Activated T-helper 1 cell treated with anti-CD3 and anti-CD28 coated beads, Interleukin-12 subunit alpha, Interleukin-12 subunit beta, Interleukin-2, Interleukin-4 antibody, amounts not matched to agents 30 ng/mL and 10 ng/mL and 1 ng/mL, durations not matched to agents 14 hours and 24 hours and 36 hours (primary cell): ENCODE results near the gene MILR1. TPM values are rescaled to one million over a fixed set of nuclear protein-coding genes. Genes with fewer than 3 reads are reported as not detected.

Source experiments
- DNase-seq: peaks from one replicate; pipeline ENCODE4 v3.0.0; 2021; ENCODE audit warnings: low spot score
- H3K27ac Mint-ChIP-seq: one replicate; pipeline ENCODE4 v1.8.0; 2021; ENCODE audit warnings: mild to moderate bottlenecking, mixed read lengths
- H3K27me3 Mint-ChIP-seq: one replicate; pipeline ENCODE4 v1.8.0; 2022; ENCODE audit warnings: mild to moderate bottlenecking, moderate library complexity, mixed read lengths; ENCODE audit not compliant: insufficient read depth
- H3K36me3 Mint-ChIP-seq: one replicate; pipeline ENCODE4 v1.8.0; 2021; ENCODE audit warnings: low read depth, mixed read lengths
- H3K4me1 Mint-ChIP-seq: one replicate; pipeline ENCODE4 v1.8.0; 2021; ENCODE audit warnings: low read depth, mixed read lengths
- H3K4me3 Mint-ChIP-seq: one replicate; pipeline ENCODE4 v1.8.0; 2021; ENCODE audit warnings: mild to moderate bottlenecking, moderate library complexity, mixed read lengths
- H3K9me3 Mint-ChIP-seq: one replicate; pipeline ENCODE4 v1.8.0; 2021; ENCODE audit warnings: mixed read lengths
- intact Hi-C: fragments of 100-400 bp; cut with micrococcal nuclease; formaldehyde crosslinking; loops from one replicate; pipeline ENCODE4 v1.15.1; 2024
- total RNA-seq: library from RNA; stranded (reverse); gene quantifications from 2 replicates; pipeline ENCODE4 v1.2.3, GENCODE V29; 2022

MILR1 gene
- total RNA-seq, 1 donor from 2014 or later = 0.26 TPM

DNA sequence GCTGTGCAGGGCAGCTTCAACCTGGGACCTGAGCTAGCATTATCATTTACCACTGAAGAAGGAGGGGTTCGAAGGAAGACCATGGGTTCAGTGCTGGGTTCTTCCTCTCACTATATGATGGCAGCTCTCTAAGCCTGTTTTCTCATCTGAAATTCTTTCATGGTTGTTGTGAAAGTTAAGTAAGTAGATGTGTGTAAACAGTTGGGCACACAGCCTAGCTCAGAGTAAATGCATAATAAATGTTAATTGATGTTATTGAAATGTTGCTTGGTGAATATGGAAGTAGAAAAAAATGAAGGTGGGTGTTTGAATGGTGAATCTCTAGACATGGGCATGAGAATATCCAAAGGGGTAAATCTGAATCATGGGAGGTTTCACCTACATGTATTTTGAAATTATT lies 66.9 kb downstream of the MILR1 start:
- Mint-ChIP-seq H3K4me3 (no peak overlapping the region), H3K27me3 (no peaks in the 10 kb centered on the region), H3K27ac (no peak overlapping the region), H3K36me3 (peaks cover 30% of the 10 kb centered on the region), H3K4me1 (no peaks in the 10 kb centered on the region), H3K9me3 (no peaks in the 10 kb centered on the region)
- DNase-seq = no peak
- intact Hi-C loops = no loop called here

Other genes with a start within 250 kb of the MILR1 start
- 20.6 and 21.9 TPM in 2 replicates for gene TEX2, start 185.9 kb upstream of the MILR1 start, total RNA-seq
- 6.9 and 7.4 TPM in 2 replicates for gene PECAM1, start 58.3 kb upstream of the MILR1 start, total RNA-seq
- gene POLG2, start 47.9 kb downstream of the MILR1 start, total RNA-seq = 33.3 and 36.5 TPM in 2 replicates
- 920 and 926 TPM in 2 replicates for gene DDX5, start 57.2 kb downstream of the MILR1 start, total RNA-seq
- gene CEP95, start 57.9 kb downstream of the MILR1 start, total RNA-seq = 42.4 and 46.4 TPM in 2 replicates
- gene SMURF2, start 213.2 kb downstream of the MILR1 start, total RNA-seq = 10.8 and 11.1 TPM in 2 replicates